Measurements from ENCODE around the gene MAML3. TPM values are rescaled to one million over a fixed set of nuclear protein-coding genes. Genes with fewer than 3 reads are reported as not detected.

The MAML3 gene
- polyA plus RNA-seq, 6 donors from 2014 or later = 0.37 to 2.7 (median 1.1) TPM

DNA sequence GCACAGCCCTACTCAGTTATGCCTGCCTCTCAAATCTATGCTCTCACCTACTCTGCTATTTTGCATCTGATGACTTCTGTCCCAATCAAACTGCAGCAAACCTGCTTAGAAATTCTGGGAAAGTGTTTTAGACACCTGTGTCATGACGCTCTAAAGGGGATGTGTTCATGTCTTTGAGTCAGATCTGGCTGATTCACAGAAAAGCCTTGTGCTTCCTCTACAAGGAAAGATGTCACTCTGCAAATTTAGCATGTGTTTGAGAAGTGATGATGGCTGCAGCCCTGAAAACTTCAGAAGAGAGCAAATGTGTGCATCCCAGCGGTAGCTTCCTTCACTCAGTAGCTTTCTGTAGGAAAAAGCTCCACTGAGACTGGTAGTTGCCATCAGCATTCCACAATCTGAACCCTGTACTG is 253.0 kb downstream of the MAML3 start:
- Mint-ChIP-seq H3K9me3 (peaks cover 0 to 6% (median 4%) of the 10 kb centered on the region in 7 donors), H3K4me3 (no peak overlapping the region), H3K27ac (peak overlapping the region in 1 of 6 donors; percentile 26), H3K4me1 (peaks cover 3 to 10% (median 5%) of the 10 kb centered on the region in 3 donors), H3K27me3 (no peaks in the 10 kb centered on the region), H3K36me3 (peaks cover 5 to 6% of the 10 kb centered on the region in 2 donors)
- DNase-seq (no peak), ATAC-seq (ENCODE audit: low read depth in 2 of 2) (no peak)

DNA sequence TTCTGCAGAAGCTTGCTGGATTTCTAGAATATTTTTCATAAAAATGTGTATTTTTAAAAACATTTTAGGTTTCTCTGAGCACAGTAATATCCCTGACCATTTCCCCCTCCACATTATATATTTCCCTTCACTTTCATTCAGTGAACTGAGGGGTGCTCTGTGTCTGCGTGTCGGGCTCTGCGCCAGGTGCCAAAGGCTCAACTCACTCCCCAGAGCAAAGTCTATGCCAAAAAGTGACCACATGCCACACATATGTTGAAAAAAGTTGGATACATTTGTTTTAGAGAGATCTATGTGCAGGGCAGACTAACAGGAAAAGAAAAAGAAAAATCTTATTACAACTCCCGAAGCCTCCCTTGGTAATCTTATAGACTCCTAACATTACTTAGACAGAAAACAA is 254.6 kb downstream of the MAML3 start:
- H3K4me1 Mint-ChIP-seq = peaks cover 3 to 10% (median 5%) of the 10 kb centered on the region in 3 donors
- DNase-seq = no peak
- no peak overlapping the region for H3K4me3 Mint-ChIP-seq
- peak overlapping the region in 2 of 6 donors; percentile 5 to 55 for H3K27ac Mint-ChIP-seq
- no peak for ATAC-seq (ENCODE audit: low read depth in 2 of 2)
- H3K9me3 Mint-ChIP-seq = peaks cover 0 to 4% (median under 1%) of the 10 kb centered on the region in 7 donors
- H3K27me3 Mint-ChIP-seq = no peaks in the 10 kb centered on the region
- H3K36me3 Mint-ChIP-seq = peaks cover 0 to 6% of the 10 kb centered on the region in 2 donors

DNA sequence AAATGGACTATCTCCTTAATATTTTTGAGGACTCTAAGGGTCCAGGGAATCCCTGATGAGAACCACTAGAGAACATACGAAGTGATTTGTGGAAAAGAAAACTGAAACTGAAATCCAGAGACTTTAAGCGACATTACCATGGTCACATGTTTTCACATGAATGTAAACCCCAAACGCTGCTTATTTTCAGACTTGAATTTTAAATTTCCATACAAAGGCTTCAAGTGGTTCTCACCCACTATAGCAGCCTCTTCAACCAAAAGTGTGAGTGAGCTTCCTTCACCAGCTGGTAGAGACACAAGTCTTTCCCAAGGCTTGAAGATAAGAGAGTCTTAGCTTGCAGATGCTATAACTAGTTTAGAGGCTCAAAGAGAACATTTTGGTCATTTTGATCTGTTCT is 255.7 kb downstream of the MAML3 start:
- no peaks in the 10 kb centered on the region for H3K9me3 Mint-ChIP-seq
- H3K27me3 Mint-ChIP-seq = no peaks in the 10 kb centered on the region
- peaks cover 3 to 10% (median 5%) of the 10 kb centered on the region in 3 donors for H3K4me1 Mint-ChIP-seq
- H3K36me3 Mint-ChIP-seq = no peaks in the 10 kb centered on the region
- DNase-seq (peak; percentile 3), ATAC-seq (ENCODE audit: low read depth in 2 of 2) (peak; percentile 34 to 56)
- H3K27ac Mint-ChIP-seq = peak overlapping the region in 2 of 6 donors; percentile 18 to 88
- H3K4me3 Mint-ChIP-seq = no peak overlapping the region

DNA sequence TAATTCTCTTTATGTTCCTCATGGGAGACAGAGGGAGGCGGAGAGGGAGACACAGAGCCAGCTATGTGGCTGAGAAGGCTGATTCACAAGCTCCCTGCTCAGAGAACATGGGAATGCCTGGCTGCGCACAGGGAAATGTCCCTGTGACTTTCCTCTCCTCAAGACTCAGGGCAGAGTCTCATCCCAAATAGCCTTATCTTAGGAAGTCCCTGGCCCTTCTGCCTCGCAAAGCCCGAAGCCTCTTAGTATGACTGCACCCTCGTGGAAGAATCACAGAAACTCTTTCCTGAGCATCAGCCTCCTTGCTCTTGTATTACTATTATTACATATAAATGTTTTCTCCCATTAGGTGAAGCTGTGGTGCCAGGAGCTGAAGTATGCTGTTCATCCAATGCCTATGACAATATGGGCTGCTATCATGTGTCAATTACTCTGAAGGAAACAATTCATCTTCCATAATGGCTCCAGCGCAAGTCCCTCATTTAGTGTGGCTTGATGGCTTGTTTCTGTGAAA is 257.8 kb downstream of the MAML3 start:
- Mint-ChIP-seq H3K4me3 (no peak overlapping the region), H3K27ac (no peak overlapping the region), H3K9me3 (no peaks in the 10 kb centered on the region), H3K36me3 (no peaks in the 10 kb centered on the region), H3K4me1 (peaks cover 3 to 5% (median 5%) of the 10 kb centered on the region in 3 donors), H3K27me3 (no peaks in the 10 kb centered on the region)
- no peak for ATAC-seq (ENCODE audit: low read depth in 2 of 2)
- no peak for DNase-seq

DNA sequence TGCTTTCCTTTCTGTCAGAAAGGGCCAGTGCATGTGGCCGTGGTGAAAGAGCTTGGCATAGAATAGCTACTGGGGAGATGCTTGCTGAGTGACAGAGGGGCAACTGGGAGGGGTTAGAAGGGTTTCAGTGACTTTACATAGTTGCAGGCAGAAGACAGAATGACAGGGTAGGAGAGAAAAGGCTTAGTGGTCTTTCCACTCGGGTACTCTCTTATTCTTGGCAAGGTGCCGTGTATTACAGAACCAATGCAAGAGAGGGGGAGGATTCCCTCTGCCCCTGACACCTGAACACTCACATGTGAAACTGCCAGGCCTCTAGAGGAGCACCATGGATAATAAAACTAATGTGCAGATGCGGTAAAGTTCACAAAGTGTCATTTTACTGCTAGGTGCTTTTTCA is 260.2 kb downstream of the MAML3 start:
- H3K9me3 Mint-ChIP-seq = no peaks in the 10 kb centered on the region
- H3K4me3 Mint-ChIP-seq = no peak overlapping the region
- no peak overlapping the region for H3K27ac Mint-ChIP-seq
- H3K36me3 Mint-ChIP-seq = peaks cover 0 to 8% of the 10 kb centered on the region in 2 donors
- DNase-seq (no peak), ATAC-seq (ENCODE audit: low read depth in 2 of 2) (no peak)
- peaks cover 3 to 8% (median 5%) of the 10 kb centered on the region in 3 donors for H3K4me1 Mint-ChIP-seq
- no peaks in the 10 kb centered on the region for H3K27me3 Mint-ChIP-seq

DNA sequence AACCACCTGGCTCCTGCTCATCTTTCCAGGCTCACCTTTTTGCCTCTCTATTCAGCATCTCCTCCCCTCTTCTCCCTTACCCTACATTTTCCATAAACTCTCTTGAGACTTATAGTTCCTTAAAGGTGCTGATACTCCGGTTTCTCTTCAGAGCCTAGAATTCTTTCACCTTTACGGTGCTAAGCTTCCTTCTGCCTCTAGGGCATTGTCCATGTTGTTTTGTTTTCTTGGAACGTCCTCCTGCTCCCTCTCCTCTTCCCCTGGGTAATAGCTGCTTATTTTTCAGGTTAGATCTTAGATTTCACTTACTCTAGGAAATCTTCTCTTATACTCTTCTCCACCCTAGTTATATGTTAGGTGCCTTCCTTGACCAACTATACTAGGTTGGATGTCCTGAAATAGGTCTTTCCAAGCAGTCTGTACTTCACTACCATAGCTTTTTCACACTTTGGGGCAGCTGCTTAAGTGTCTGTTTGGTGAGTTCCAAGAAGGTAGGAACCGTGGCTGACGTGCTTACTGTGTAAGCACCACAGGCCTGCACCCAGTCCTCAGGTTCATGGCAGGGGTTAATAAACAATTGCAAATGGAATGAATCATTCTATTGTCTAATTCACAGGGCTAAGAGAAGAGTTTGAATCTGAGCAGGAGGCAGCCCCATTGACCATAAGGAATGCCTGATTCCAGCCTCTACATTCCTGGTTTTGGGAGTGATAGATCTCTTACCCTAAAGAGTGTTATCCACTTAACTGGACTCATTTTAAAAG is 260.8 kb downstream of the MAML3 start:
- peaks cover 0 to 8% of the 10 kb centered on the region in 2 donors for H3K36me3 Mint-ChIP-seq
- no peak overlapping the region for H3K27ac Mint-ChIP-seq
- no peak overlapping the region for H3K4me3 Mint-ChIP-seq
- no peaks in the 10 kb centered on the region for H3K27me3 Mint-ChIP-seq
- H3K9me3 Mint-ChIP-seq = no peaks in the 10 kb centered on the region
- peaks cover 0 to 5% (median 0%) of the 10 kb centered on the region in 3 donors for H3K4me1 Mint-ChIP-seq
- no peak for DNase-seq
- no peak for ATAC-seq (ENCODE audit: low read depth in 2 of 2)

DNA sequence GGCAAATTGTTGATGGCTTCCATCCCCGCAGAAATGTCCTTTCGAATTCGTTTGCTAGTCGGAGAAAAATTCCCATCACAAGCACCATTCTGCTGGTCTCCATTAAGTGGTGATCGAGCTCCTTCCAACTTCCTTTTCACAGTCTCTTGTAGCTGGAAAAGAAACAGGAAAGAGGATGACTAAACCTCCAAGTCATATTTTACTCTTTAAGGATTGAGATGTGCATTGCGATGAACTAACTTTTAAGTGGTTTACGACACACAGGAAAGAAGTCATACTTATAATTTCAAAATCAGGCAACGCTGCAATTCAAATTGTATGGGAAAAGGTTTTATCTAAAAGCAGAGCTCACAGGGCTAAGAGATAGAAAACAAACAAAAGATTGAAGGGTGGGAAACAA is 263.2 kb downstream of the MAML3 start:
- ATAC-seq (ENCODE audit: low read depth in 2 of 2) (no peak), DNase-seq (no peak)
- Mint-ChIP-seq H3K36me3 (peaks cover 0 to 8% of the 10 kb centered on the region in 2 donors), H3K9me3 (no peaks in the 10 kb centered on the region), H3K4me3 (no peak overlapping the region), H3K27ac (no peak overlapping the region), H3K27me3 (no peaks in the 10 kb centered on the region), H3K4me1 (peaks cover 0 to 5% (median 2%) of the 10 kb centered on the region in 3 donors)

DNA sequence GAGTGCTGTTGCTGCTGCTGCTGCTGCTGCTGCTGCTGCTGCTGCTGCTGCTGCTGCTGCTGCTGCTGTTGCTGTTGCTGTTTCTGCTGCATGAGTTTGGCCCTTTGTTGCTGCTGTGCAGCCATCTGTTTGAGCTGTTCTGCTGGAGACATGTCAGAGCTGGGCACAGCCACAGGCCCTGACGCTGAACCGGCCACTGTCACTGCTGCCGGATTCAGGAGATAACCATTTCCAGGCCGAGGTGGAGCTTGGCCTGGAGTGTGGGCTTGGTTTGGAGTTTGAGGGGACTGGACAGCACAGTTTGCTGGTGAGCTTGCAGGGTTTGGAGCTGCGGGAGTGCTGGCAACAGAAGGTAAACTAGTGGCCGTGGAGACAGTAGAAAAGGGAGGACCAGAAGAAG is 264.1 kb downstream of the MAML3 start:
- peaks cover 0 to 8% of the 10 kb centered on the region in 2 donors for H3K36me3 Mint-ChIP-seq
- H3K4me1 Mint-ChIP-seq = peaks cover 0 to 5% (median 2%) of the 10 kb centered on the region in 3 donors
- DNase-seq (no peak), ATAC-seq (ENCODE audit: low read depth in 2 of 2) (no peak)
- H3K27me3 Mint-ChIP-seq = no peaks in the 10 kb centered on the region
- H3K9me3 Mint-ChIP-seq = no peaks in the 10 kb centered on the region
- H3K4me3 Mint-ChIP-seq = no peak overlapping the region
- no peak overlapping the region for H3K27ac Mint-ChIP-seq

DNA sequence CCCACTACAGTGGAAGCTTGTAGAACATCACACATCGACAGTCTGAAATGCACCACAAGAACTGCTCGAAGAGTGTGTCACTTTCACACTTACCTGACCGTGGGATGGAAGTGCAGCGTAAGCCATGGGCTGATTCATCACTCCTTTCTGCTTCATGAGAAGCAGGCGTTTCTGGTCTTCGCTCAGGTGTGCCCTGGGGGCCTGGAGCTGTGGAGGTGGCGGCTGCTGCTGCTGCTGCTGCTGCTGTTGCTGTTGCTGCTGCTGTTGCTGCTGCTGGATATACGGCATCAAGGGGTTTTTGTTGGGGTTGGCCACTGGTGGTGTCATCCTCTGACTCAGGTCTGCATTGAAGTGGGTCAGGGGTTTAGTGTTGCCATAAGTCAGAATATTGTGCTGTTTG is 264.7 kb downstream of the MAML3 start:
- ATAC-seq (ENCODE audit: low read depth in 2 of 2) = no peak

DNA sequence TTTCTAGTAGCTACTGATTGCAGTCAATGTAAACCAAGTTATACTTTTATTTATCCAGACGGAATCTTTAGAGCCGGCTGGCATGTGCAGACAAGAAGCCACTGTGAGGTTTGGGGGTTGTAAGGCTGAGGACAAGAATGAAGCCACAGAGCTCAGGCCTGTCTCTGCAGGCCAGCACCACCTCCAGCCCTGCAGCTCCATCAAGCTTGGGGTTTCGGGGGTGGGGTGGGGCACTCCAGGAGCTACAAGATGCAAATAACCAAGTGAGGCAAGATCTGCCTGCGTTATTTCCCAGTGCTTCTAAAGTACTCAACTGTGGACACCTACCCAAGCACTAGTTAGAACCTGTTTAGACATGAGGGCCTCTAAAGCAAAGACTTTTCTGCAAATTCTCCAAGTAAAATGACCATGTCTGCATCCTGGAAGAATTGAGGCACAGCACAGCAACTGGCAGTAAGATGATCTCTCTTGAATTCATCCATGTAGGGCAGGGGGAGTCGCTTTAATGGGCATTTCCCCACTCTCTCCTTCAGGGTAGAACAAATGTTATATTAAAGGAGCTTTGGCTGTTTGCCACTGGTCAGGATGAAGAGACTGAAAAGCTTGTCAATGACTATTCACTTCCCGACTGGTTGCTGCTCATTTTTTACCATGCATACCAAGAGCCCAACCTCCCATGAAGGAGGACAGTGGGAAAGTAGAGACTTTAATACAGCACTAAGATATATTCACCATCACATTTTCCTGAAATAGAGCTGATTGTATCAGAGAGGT is 265.8 kb downstream of the MAML3 start:
- H3K9me3 Mint-ChIP-seq = no peaks in the 10 kb centered on the region
- H3K4me3 Mint-ChIP-seq = no peak overlapping the region
- peak in 1 of 2 donors; percentile 41 for ATAC-seq (ENCODE audit: low read depth in 2 of 2)
- H3K27ac Mint-ChIP-seq = no peak overlapping the region
- no peak for DNase-seq
- H3K27me3 Mint-ChIP-seq = no peaks in the 10 kb centered on the region
- H3K36me3 Mint-ChIP-seq = peaks cover 0 to 10% of the 10 kb centered on the region in 2 donors
- peaks cover 0 to 5% (median 2%) of the 10 kb centered on the region in 3 donors for H3K4me1 Mint-ChIP-seq

More for the DNA sequence above, 264.7 kb downstream of the MAML3 start:
- H3K9me3 Mint-ChIP-seq = no peaks in the 10 kb centered on the region
- DNase-seq = no peak
- H3K4me1 Mint-ChIP-seq = peaks cover 0 to 5% (median 2%) of the 10 kb centered on the region in 3 donors
- H3K36me3 Mint-ChIP-seq = peaks cover 0 to 8% of the 10 kb centered on the region in 2 donors
- H3K4me3 Mint-ChIP-seq = no peak overlapping the region
- H3K27ac Mint-ChIP-seq = peak overlapping the region in 1 of 6 donors; percentile 2
- H3K27me3 Mint-ChIP-seq = no peaks in the 10 kb centered on the region

DNA sequence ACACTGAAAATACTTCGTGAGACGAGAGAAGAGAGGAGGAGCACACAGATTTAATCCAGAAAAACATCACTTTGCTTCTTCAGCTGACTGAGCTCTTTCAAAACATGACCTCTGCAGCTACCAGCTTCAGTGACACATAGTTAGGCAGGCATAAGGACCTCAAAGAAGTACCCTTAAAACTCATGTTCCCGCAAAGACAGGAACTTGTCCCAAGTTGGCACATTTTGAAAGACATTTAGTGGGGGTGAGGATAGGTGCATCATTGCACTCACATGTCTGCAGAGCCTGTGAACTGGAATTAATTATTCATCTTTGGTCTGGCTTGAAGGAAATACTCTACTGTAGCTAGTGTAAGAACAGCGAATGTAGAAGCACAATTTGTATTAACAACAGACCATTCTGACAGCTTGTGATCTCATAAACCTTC is 266.6 kb downstream of the MAML3 start:
- Mint-ChIP-seq H3K4me3 (no peak overlapping the region), H3K36me3 (peaks cover 0 to 16% of the 10 kb centered on the region in 2 donors), H3K27me3 (no peaks in the 10 kb centered on the region), H3K4me1 (peaks cover 0 to 5% (median 2%) of the 10 kb centered on the region in 3 donors), H3K9me3 (peaks cover 0 to 4% (median 2%) of the 10 kb centered on the region in 7 donors), H3K27ac (peak overlapping the region in 3 of 6 donors; percentile 20 to 60 (median 39))
- DNase-seq (no peak), ATAC-seq (ENCODE audit: low read depth in 2 of 2) (no peak)

DNA sequence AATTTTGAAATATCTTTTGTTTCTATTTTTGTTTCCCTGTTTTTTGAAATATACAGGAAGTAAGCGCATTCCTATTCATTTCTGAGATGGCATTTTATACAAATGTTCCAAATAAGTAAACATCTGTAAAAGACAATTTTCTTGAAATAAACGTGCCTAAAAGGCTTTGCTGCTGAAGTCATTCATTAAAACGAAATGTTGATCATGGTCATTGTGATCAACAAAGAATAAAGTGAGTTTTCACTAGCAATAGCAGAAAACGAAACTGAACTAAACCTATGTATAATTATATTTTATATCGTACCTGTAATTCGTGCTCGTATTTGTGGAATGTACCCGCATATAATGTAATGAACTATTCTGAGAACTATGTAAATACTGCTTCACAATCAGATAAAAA is 267.2 kb downstream of the MAML3 start:
- H3K4me3 Mint-ChIP-seq = no peak overlapping the region
- ATAC-seq (ENCODE audit: low read depth in 2 of 2) = no peak
- H3K36me3 Mint-ChIP-seq = peaks cover 0 to 16% of the 10 kb centered on the region in 2 donors
- no peaks in the 10 kb centered on the region for H3K27me3 Mint-ChIP-seq
- no peak for DNase-seq
- peak overlapping the region in 3 of 6 donors; percentile 20 to 60 (median 39) for H3K27ac Mint-ChIP-seq
- H3K4me1 Mint-ChIP-seq = peaks cover 0 to 5% (median 2%) of the 10 kb centered on the region in 3 donors
- H3K9me3 Mint-ChIP-seq = peaks cover 0 to 4% (median 2%) of the 10 kb centered on the region in 7 donors

DNA sequence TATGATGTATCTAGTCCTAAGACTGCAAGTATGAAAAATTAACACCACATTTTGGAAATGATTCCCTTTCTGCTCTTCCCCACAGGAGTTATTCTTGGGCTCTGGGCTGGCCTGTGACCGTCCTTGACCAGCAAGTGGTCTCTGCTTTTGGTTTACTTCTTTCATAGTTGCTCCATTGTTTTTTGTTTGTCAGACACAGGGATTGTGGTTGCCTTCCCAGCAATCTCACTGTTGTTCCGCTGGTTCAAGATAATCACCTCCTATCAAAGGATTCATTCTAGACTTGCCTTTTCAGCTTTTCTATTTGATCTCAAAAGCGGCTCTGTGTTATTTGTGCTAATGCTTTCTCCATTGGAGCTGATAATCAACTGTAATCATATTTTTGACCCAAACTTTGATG is 269.5 kb downstream of the MAML3 start:
- H3K4me1 Mint-ChIP-seq = peaks cover 0 to 3% (median 2%) of the 10 kb centered on the region in 3 donors
- H3K27me3 Mint-ChIP-seq = no peaks in the 10 kb centered on the region
- H3K4me3 Mint-ChIP-seq = no peak overlapping the region
- no peak overlapping the region for H3K27ac Mint-ChIP-seq
- peaks cover 0 to 8% of the 10 kb centered on the region in 2 donors for H3K36me3 Mint-ChIP-seq
- ATAC-seq (ENCODE audit: low read depth in 2 of 2) = no peak
- peaks cover 0 to 4% (median 2%) of the 10 kb centered on the region in 7 donors for H3K9me3 Mint-ChIP-seq
- DNase-seq = no peak
